ENCODE data around the gene SHISA5.

The SHISA5 gene

DNA sequence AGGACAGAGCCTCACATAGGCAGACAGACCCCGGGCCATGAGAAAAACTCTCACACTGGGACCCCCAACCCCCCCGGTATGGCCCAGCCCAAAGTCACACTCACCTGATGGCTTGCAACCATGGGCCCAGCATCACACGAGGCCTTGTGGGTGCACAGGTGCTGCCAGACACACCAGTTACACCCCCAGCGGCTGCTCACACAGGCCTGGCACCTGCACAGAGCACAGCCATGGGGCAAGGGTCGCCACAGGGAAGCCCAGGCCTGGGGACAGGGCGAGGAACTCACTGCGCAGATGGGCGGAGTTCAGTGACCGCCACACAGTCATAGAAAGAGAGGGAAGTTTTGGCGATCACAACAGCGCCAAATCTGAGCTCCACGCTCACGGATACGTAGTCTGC is 83.4 kb downstream of the SHISA5 start:
- in situ Hi-C loops (cut with MboI; ENCODE audit: low sequenced_read_pairs) = no loop called here

DNA sequence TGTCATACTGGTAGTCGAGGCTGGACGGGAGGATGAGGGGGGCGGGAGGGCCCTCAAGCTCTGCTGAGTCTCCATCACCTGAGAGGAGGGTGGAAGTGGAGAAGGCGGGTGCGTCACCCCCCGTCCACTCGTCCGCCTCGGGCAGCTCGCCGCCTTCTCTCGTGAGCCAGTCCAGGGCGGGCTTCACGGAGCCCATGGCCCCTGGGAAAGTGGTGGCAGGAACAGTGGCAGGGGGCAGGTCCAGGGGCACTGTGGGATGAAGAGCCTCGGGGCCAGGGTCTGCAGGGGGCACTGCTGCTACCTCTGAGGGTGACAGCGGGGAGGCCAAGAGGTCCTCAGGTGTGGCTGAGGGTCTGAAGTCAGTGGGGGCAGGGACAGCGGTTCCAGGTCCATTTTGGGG is 84.4 kb downstream of the SHISA5 start:
- in situ Hi-C loops (cut with MboI; ENCODE audit: low sequenced_read_pairs) = no loop called here

DNA sequence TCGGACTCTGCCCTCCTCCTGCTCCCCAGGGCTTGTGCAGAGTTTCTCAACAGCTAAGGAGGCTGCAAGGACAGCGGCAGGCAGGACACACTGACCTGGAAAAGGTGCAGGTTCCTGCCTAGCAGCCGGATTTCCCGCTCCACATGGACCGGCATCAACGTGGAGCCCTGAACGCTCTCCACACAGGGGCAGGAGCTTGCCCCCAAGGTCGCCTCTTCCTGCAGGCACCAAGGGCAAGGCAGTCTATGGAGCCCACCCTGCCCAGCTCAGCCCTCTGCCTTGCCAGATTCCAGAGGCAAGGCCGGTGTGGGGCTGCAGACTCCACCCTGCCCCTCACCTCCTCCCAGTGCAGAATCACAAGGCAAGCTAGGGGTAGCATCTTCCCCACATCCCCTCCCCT is 84.8 kb downstream of the SHISA5 start:
- in situ Hi-C loops (cut with MboI; ENCODE audit: low sequenced_read_pairs) = no loop called here

DNA sequence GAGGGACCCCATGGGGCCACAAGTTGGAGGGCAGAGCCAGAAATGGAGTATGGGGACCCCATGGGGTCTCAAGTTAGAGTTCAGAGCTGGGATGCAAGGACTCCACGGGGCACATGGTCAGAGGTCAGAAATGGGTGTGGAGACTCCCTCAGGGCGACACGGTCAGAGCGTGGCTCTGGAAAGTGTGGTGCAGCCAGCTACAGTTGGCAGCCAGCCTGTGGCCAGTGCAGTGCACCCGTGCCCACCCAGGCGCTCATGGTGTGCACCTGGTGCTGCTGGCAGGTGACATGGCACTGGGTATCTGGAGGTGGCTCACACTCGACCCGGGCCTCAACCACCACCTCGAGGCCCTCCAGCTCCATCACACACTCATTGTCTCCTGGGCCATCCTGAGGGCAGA is 85.3 kb downstream of the SHISA5 start:
- in situ Hi-C loops (cut with MboI; ENCODE audit: low sequenced_read_pairs) = no loop called here

DNA sequence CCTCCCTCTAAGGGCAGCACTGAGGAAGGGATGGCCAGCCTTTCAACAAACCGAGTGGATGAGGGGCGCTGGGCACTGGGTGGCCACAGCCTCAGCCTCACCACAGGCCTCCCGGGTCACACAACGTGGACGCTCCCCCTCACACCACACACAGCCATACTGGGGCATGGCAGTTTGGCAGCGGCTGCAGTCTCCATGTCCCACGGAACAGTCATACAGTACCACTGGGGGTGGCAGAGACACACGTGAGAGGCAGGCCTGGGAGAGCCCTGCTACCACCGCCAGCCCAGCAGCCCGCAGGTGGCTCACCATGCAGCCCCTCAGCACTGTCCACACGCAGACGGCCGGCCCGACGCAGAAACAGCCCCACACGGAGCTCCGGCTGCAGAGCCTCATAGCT is 85.8 kb downstream of the SHISA5 start:
- in situ Hi-C loops (cut with MboI; ENCODE audit: low sequenced_read_pairs) = no loop called here

All from HL-60/S4 (cell line).